Fibroblast of lung (primary cell): ENCODE data around the gene PHF21A.

ENCODE experiments used
- EZH2 ChIP-seq: IDR thresholded peaks from 2 replicates; pipeline ENCODE4 v1.5.1; 2012; ENCODE audit warnings: low read length, control low read depth, mild to moderate bottlenecking; ENCODE audit errors: missing control alignments
- TF ChIP-seq, protein P1 (sequence below), 2 donors: IDR thresholded peaks in 1 of 2; conservative IDR thresholded peaks in 1 of 2; 1 replicate in 1 of 2; 2 replicates in 1 of 2; pipeline ENCODE4 v1.5.1; 2011 to 2012; ENCODE audit warnings: low read length in 2 of 2, control low read depth in 1 of 2, inconsistent platforms in 1 of 2, low read depth in 1 of 2, mild to moderate bottlenecking in 1 of 2

DNA sequence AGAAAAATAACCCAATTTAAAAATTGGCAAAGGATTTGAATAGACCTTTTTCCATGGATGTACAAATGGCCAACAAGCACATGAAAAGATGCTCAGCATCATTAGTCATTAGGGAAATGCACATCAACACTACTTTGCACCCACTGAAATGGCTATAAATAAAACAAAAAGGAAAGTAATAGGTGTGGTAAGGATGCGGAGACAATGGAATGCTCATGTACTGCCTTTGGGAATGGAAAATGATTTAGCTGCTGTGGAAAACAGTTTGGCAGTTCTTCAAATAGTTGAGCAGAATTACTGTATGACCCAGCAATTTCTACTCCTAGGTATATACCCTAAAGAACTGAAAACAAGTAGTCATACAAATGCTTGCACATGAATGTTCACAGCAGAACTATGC is 161.4 kb downstream of the PHF21A start:
- TF ChIP-seq, protein P1, sequence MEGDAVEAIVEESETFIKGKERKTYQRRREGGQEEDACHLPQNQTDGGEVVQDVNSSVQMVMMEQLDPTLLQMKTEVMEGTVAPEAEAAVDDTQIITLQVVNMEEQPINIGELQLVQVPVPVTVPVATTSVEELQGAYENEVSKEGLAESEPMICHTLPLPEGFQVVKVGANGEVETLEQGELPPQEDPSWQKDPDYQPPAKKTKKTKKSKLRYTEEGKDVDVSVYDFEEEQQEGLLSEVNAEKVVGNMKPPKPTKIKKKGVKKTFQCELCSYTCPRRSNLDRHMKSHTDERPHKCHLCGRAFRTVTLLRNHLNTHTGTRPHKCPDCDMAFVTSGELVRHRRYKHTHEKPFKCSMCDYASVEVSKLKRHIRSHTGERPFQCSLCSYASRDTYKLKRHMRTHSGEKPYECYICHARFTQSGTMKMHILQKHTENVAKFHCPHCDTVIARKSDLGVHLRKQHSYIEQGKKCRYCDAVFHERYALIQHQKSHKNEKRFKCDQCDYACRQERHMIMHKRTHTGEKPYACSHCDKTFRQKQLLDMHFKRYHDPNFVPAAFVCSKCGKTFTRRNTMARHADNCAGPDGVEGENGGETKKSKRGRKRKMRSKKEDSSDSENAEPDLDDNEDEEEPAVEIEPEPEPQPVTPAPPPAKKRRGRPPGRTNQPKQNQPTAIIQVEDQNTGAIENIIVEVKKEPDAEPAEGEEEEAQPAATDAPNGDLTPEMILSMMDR (conservative IDR thresholded peaks at IDR 0.05 in 1 of 2, IDR thresholded peaks at IDR 0.05 in 1 of 2; ENCODE audit: low read depth in 1 of 2, low read length in 2 of 2): no peak
- no peak for TF ChIP-seq EZH2
